GM12872 (cell line): ENCODE data around the gene C21orf91.

ENCODE experiments used
- TF ChIP-seq, protein P1 (sequence below): IDR thresholded peaks from 3 replicates; pipeline ENCODE4 v1.5.1; 2011; ENCODE audit warnings: low read depth, mild to moderate bottlenecking, low read length, moderate library complexity; ENCODE audit not compliant: insufficient read depth

The C21orf91 gene

DNA sequence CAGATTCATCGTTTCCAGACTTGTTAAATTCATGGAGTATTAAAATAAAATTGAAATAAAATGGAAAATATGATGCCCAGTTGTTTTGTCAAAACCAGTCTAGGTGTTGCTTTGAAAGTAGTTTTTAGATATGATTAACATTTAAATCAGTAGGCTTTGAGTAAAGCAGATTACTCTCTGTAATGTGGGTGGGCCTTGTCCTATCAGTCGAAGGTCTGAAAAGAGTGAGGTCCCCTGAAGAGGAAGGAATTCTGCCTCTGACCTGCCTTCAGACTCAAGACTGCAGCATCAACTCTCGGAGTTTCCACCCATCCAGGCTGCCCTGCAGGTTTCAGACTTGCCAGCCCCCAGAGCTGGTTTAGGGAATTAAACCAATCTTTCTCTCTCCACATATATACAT is 36.2 kb downstream of the C21orf91 start:
- TF ChIP-seq, protein P1, sequence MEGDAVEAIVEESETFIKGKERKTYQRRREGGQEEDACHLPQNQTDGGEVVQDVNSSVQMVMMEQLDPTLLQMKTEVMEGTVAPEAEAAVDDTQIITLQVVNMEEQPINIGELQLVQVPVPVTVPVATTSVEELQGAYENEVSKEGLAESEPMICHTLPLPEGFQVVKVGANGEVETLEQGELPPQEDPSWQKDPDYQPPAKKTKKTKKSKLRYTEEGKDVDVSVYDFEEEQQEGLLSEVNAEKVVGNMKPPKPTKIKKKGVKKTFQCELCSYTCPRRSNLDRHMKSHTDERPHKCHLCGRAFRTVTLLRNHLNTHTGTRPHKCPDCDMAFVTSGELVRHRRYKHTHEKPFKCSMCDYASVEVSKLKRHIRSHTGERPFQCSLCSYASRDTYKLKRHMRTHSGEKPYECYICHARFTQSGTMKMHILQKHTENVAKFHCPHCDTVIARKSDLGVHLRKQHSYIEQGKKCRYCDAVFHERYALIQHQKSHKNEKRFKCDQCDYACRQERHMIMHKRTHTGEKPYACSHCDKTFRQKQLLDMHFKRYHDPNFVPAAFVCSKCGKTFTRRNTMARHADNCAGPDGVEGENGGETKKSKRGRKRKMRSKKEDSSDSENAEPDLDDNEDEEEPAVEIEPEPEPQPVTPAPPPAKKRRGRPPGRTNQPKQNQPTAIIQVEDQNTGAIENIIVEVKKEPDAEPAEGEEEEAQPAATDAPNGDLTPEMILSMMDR: no peak

DNA sequence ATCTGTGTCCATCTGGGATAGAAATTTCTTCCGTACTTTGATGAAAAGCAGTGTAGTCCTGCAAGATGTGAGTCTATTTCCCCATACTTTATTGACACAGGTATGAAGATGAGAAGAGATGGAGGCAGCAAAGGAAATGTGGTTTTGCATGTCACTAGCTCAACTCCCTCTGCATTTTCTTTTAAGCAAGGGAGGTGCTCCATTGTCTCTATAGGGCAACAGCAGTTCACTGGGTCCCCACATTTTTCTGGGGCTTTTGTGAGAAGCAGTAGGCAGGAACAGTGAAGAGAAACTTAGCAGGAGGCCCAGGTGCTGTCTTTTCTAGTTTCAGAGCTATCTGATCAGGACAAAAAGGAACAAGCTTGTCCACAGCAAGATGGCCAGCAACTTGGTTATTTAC is 37.1 kb downstream of the C21orf91 start:
- TF ChIP-seq, protein P1: no peak

GRCh38 chr21:17781524-17781923 is 37.6 kb downstream of the C21orf91 start:
- TF ChIP-seq, protein P1: no peak

- TF ChIP-seq, protein P1: no peak
These were observed 38.6 kb downstream of the C21orf91 start for GRCh38 chr21:17780539-17780938.

DNA sequence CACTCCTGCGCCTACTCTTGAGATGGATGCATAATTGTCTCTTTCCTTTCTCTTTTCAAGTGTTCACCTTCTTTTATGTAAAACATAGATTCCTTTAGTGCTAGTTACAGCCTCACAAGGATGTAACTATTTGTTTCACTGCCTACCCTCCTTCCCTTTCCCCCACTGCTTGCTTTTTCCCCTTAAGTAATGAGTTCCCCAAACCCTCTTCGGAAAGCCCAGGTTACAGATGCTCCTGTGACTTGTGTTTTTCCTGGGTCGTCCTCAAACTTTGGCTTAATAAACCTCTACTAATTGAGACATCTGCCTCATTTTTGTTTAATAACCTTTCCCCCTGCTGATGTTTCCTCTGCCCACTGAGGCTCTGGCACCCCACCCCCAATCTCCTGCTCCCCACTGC is 39.2 kb downstream of the C21orf91 start:
- TF ChIP-seq, protein P1: no peak

GRCh38 chr21:17779496-17779895 is 39.7 kb downstream of the C21orf91 start:
- TF ChIP-seq, protein P1: no peak

GRCh38 chr21:17777072-17777765 is 41.9 kb downstream of the C21orf91 start:
- TF ChIP-seq, protein P1: no peak
